Measurements from ENCODE around the gene DNAJA4. TPM values are rescaled to one million over a fixed set of nuclear protein-coding genes. Genes with fewer than 3 reads are reported as not detected.
A peak's percentile ranks its signal among the peaks of the same experiment; 100 is the strongest.

Gene DNAJA4
- total and polyA plus RNA-seq, 7 donors = 7.4 to 26.1 (median 16.8) TPM

- Histone ChIP-seq H3K36me3 (no peaks in the 10 kb centered on the region), H3K27ac (no peak overlapping the region), H3K4me1 (no peaks in the 10 kb centered on the region), H3K4me3 (no peak overlapping the region), H3K27me3 (no peaks in the 10 kb centered on the region), H3K9me3 (no peaks in the 10 kb centered on the region)
- TF ChIP-seq POLR2AphosphoS5 (IDR thresholded peaks at IDR 0.05) (no peak), POLR2A (IDR thresholded peaks at IDR 0.05) (no peak), EP300 (IDR thresholded peaks at IDR 0.05) (no peak), CTCF (IDR thresholded peaks at IDR 0.05) (no peak)
- WGBS, 2 donors = 91% methylated on average over 6 of the region's 6 CpGs
- intact Hi-C loops (cut with DNase I) = loop anchor here (5.0 kb wide), 1 partner anchor 39 kb away; no protein-coding TSS in a partner anchor
- DNase-seq = peak; percentile 57
Observed at GRCh38 chr15:78236491-78236890, 27.9 kb upstream of the DNAJA4 start.

GRCh38 chr15:78237146-78237545, 27.2 kb upstream of the DNAJA4 start:
- no peak overlapping the region for H3K4me3 ChIP-seq
- 87 to 96% methylated on average over 6 of the region's 6 CpGs for WGBS, 2 donors
- H3K9me3 ChIP-seq = no peaks in the 10 kb centered on the region
- intact Hi-C loops (cut with DNase I) = loop anchor here (5.0 kb wide), 1 partner anchor 40 kb away; no protein-coding TSS in a partner anchor
- no peaks in the 10 kb centered on the region for H3K27me3 ChIP-seq
- no peak overlapping the region for H3K27ac ChIP-seq
- peak; percentile 44 for DNase-seq
- TF ChIP-seq POLR2AphosphoS5 (IDR thresholded peaks at IDR 0.05) (no peak), EP300 (IDR thresholded peaks at IDR 0.05) (no peak), POLR2A (IDR thresholded peaks at IDR 0.05) (no peak), CTCF (IDR thresholded peaks at IDR 0.05) (no peak)
- no peaks in the 10 kb centered on the region for H3K36me3 ChIP-seq
- H3K4me1 ChIP-seq = no peaks in the 10 kb centered on the region

GRCh38 chr15:78239811-78240210, 24.6 kb upstream of the DNAJA4 start:
- intact Hi-C loops (cut with DNase I) = loop anchor here (2.0 to 5.0 kb wide), 4 partner anchors 43 to 281 kb away; partner anchors contain the start of gene CIB2

GRCh38 chr15:78241017-78241416, 23.3 kb upstream of the DNAJA4 start:
- peak; percentile 93 for DNase-seq
- intact Hi-C loops (cut with DNase I) = loop anchor here (1.0 to 5.0 kb wide), 5 partner anchors 64 to 282 kb away; partner anchors contain the start of gene CIB2
- TF ChIP-seq POLR2AphosphoS5 (IDR thresholded peaks at IDR 0.05) (no peak), POLR2A (IDR thresholded peaks at IDR 0.05) (no peak), CTCF (IDR thresholded peaks at IDR 0.05) (peak; percentile 75 to 83 (median 80))

More at GRCh38 chr15:78239811-78240210, 24.6 kb upstream of the DNAJA4 start:
- H3K27me3 ChIP-seq = no peaks in the 10 kb centered on the region
- H3K27ac ChIP-seq = no peak overlapping the region
- WGBS, 2 donors = 81 to 86% methylated on average over 5 of the region's 5 CpGs
- DNase-seq = no peak
- H3K9me3 ChIP-seq = no peaks in the 10 kb centered on the region
- no peaks in the 10 kb centered on the region for H3K36me3 ChIP-seq
- no peak for TF ChIP-seq POLR2A (IDR thresholded peaks at IDR 0.05)
- TF ChIP-seq CTCF (IDR thresholded peaks at IDR 0.05) = no peak
- no peak for TF ChIP-seq POLR2AphosphoS5 (IDR thresholded peaks at IDR 0.05)
- TF ChIP-seq EP300 (IDR thresholded peaks at IDR 0.05) = no peak
- H3K4me1 ChIP-seq = peaks cover 0 to 11% (median 7%) of the 10 kb centered on the region in 4 donors
- no peak overlapping the region for H3K4me3 ChIP-seq

GRCh38 chr15:78242128-78242527, 22.2 kb upstream of the DNAJA4 start:
- WGBS, 2 donors = 35 to 69% methylated on average over 5 of the region's 5 CpGs
- Histone ChIP-seq H3K4me3 (no peak overlapping the region), H3K36me3 (no peaks in the 10 kb centered on the region), H3K4me1 (peaks cover 0 to 11% (median 7%) of the 10 kb centered on the region in 4 donors), H3K27ac (no peak overlapping the region), H3K9me3 (no peaks in the 10 kb centered on the region), H3K27me3 (no peaks in the 10 kb centered on the region)
- no peak for TF ChIP-seq POLR2A (IDR thresholded peaks at IDR 0.05)
- no peak for TF ChIP-seq EP300 (IDR thresholded peaks at IDR 0.05)
- peak in 1 of 4 experiments; percentile 24 for TF ChIP-seq CTCF (IDR thresholded peaks at IDR 0.05)
- peak; percentile 36 for DNase-seq
- intact Hi-C loops (cut with DNase I) = loop anchor here (5.0 kb wide), 2 partner anchors 110 to 235 kb away; partner anchors contain the start of gene CIB2

More at GRCh38 chr15:78241017-78241416, 23.3 kb upstream of the DNAJA4 start:
- Histone ChIP-seq H3K27me3 (no peaks in the 10 kb centered on the region), H3K36me3 (no peaks in the 10 kb centered on the region), H3K27ac (no peak overlapping the region), H3K9me3 (no peaks in the 10 kb centered on the region), H3K4me1 (peaks cover 0 to 11% (median 7%) of the 10 kb centered on the region in 4 donors), H3K4me3 (no peak overlapping the region)
- 6 to 16% methylated on average over 12 of the region's 12 CpGs for WGBS, 2 donors

All from sigmoid colon (tissue), 7 donors.